Measurements from ENCODE around the gene PLEKHG3. TPM values are rescaled to one million over a fixed set of nuclear protein-coding genes. Genes with fewer than 3 reads are reported as not detected.

PLEKHG3 gene
- total and polyA plus RNA-seq, 4 experiments from 2014 or later = 10.8 to 62.6 (median 54.9) TPM

- Mint-ChIP-seq H3K4me1 (peaks cover 46 to 86% (median 62%) of the 10 kb centered on the region in 4 donors), H3K27me3 (no peaks in the 10 kb centered on the region), H3K4me3 (peak overlapping the region; percentile 90 to 95 (median 94)), H3K9me3 (peaks cover 0 to 2% (median 0%) of the 10 kb centered on the region in 8 donors), H3K36me3 (peaks cover 0 to 16% of the 10 kb centered on the region in 2 donors), H3K27ac (peak overlapping the region; percentile 86 to 98 (median 93))
- no peaks in the 10 kb centered on the region for H3K27me3 ChIP-seq (ENCODE audit: insufficient read depth, low read length)
- ChIA-PET CTCF (ENCODE audit: partially characterized antibody) (interaction anchor here (0.7 to 8.0 kb wide), 10 partner anchors 9 to 60 kb away, joined by 3 to 67 read pairs (median 5); no protein-coding TSS in a partner anchor), POLR2A (ENCODE audit: partially characterized antibody) (interaction anchor here (0.7 to 21.0 kb wide), 14 partner anchors 10 to 60 kb away, joined by 3 to 469 read pairs (median 8); no protein-coding TSS in a partner anchor)
- peak overlapping the region; percentile 80 for H3K27ac ChIP-seq (ENCODE audit: low read depth, low read length)
- peak overlapping the region; percentile 57 for H3K4me3 ChIP-seq (ENCODE audit: low read length in 2 of 2)
- no peaks in the 10 kb centered on the region for H3K9me3 ChIP-seq (ENCODE audit: control insufficient read depth in 1 of 2, low read length in 2 of 2)
- peaks cover 80% of the 10 kb centered on the region for H3K4me1 ChIP-seq (ENCODE audit: insufficient read depth, low read length)
- H3K36me3 ChIP-seq (ENCODE audit: insufficient read depth, low read length) = no peaks in the 10 kb centered on the region
- intact Hi-C loops (cut with micrococcal nuclease) = loop anchor here (2.0 kb wide), 2 partner anchors 16 to 32 kb away; no protein-coding TSS in a partner anchor
- peak in 1 of 5 donors; percentile 37 for DNase-seq
Measured at GRCh38 chr14:64704743-64705380, 638 bp downstream of the PLEKHG3 start.

- peaks cover 47 to 86% (median 63%) of the 10 kb centered on the region in 4 donors for H3K4me1 Mint-ChIP-seq
- peak overlapping the region; percentile 90 to 95 (median 94) for H3K4me3 Mint-ChIP-seq
- intact Hi-C loops (cut with micrococcal nuclease) = loop anchor here (2.0 kb wide), 2 partner anchors 17 to 33 kb away; no protein-coding TSS in a partner anchor
- H3K27me3 Mint-ChIP-seq = no peaks in the 10 kb centered on the region
- H3K36me3 Mint-ChIP-seq = peaks cover 0 to 19% of the 10 kb centered on the region in 2 donors
- Histone ChIP-seq H3K4me3 (ENCODE audit: low read length in 2 of 2) (peak overlapping the region; percentile 17 to 57), H3K27me3 (ENCODE audit: insufficient read depth, low read length) (no peaks in the 10 kb centered on the region), H3K36me3 (ENCODE audit: insufficient read depth, low read length) (no peaks in the 10 kb centered on the region), H3K4me1 (ENCODE audit: insufficient read depth, low read length) (peaks cover 80% of the 10 kb centered on the region), H3K9me3 (ENCODE audit: control insufficient read depth in 1 of 2, low read length in 2 of 2) (no peaks in the 10 kb centered on the region), H3K27ac (ENCODE audit: low read depth, low read length) (peak overlapping the region; percentile 80)
- peak overlapping the region; percentile 86 to 98 (median 93) for H3K27ac Mint-ChIP-seq
- ChIA-PET POLR2A (ENCODE audit: partially characterized antibody) (interaction anchor here (0.9 to 21.0 kb wide), 13 partner anchors 11 to 59 kb away, joined by 3 to 469 read pairs (median 7); no protein-coding TSS in a partner anchor), CTCF (ENCODE audit: partially characterized antibody) (interaction anchor here (0.6 to 8.0 kb wide), 11 partner anchors 9 to 218 kb away, joined by 3 to 67 read pairs (median 5); no protein-coding TSS in a partner anchor)
- peak in 2 of 5 donors; percentile 43 to 74 for DNase-seq
- peaks cover 0 to 2% (median 0%) of the 10 kb centered on the region in 8 donors for H3K9me3 Mint-ChIP-seq
Measured at GRCh38 chr14:64705381-64706118, 1.3 kb downstream of the PLEKHG3 start.

- Histone ChIP-seq H3K9me3 (ENCODE audit: control insufficient read depth in 1 of 2, low read length in 2 of 2) (no peaks in the 10 kb centered on the region), H3K36me3 (ENCODE audit: insufficient read depth, low read length) (no peaks in the 10 kb centered on the region), H3K4me1 (ENCODE audit: insufficient read depth, low read length) (peaks cover 81% of the 10 kb centered on the region), H3K4me3 (ENCODE audit: low read length in 2 of 2) (peak overlapping the region; percentile 17 to 57), H3K27me3 (ENCODE audit: insufficient read depth, low read length) (no peaks in the 10 kb centered on the region), H3K27ac (ENCODE audit: low read depth, low read length) (peak overlapping the region; percentile 80)
- H3K4me3 Mint-ChIP-seq = peak overlapping the region; percentile 90 to 95 (median 94)
- no peaks in the 10 kb centered on the region for H3K27me3 Mint-ChIP-seq
- POLR2A ChIA-PET (ENCODE audit: partially characterized antibody) = interaction anchor here (0.7 to 21.0 kb wide), 9 partner anchors 12 to 203 kb away, joined by 3 to 469 read pairs (median 9); no protein-coding TSS in a partner anchor
- CTCF ChIA-PET (ENCODE audit: partially characterized antibody) = interaction anchor here (0.6 to 8.0 kb wide), 9 partner anchors 14 to 218 kb away, joined by 3 to 67 read pairs (median 5); no protein-coding TSS in a partner anchor
- DNase-seq = no peak
- peaks cover 0 to 2% (median 0%) of the 10 kb centered on the region in 8 donors for H3K9me3 Mint-ChIP-seq
- H3K4me1 Mint-ChIP-seq = peaks cover 50 to 86% (median 66%) of the 10 kb centered on the region in 4 donors
- H3K27ac Mint-ChIP-seq = peak overlapping the region; percentile 86 to 98 (median 93)
- H3K36me3 Mint-ChIP-seq = peaks cover 0 to 19% of the 10 kb centered on the region in 2 donors
- intact Hi-C loops (cut with micrococcal nuclease) = no loop called here
Measured at GRCh38 chr14:64706119-64706592, 1.9 kb downstream of the PLEKHG3 start.

GRCh38 chr14:64706593-64707193 lies 2.5 kb downstream of the PLEKHG3 start:
- peaks cover 86% of the 10 kb centered on the region for H3K4me1 ChIP-seq (ENCODE audit: insufficient read depth, low read length)
- intact Hi-C loops (cut with micrococcal nuclease) = no loop called here
- peak overlapping the region; percentile 86 to 95 (median 93) for H3K27ac Mint-ChIP-seq
- peaks cover 0 to 19% of the 10 kb centered on the region in 2 donors for H3K36me3 Mint-ChIP-seq
- ChIA-PET CTCF (ENCODE audit: partially characterized antibody) (interaction anchor here (1.7 to 8.0 kb wide), 3 partner anchors 18 to 53 kb away, joined by 4 to 67 read pairs (median 17); no protein-coding TSS in a partner anchor), POLR2A (ENCODE audit: partially characterized antibody) (interaction anchor here (0.7 to 21.0 kb wide), 9 partner anchors 12 to 204 kb away, joined by 3 to 469 read pairs (median 7); no protein-coding TSS in a partner anchor)
- H3K4me3 Mint-ChIP-seq = peak overlapping the region; percentile 90 to 95 (median 94)
- no peaks in the 10 kb centered on the region for H3K27me3 ChIP-seq (ENCODE audit: insufficient read depth, low read length)
- no peaks in the 10 kb centered on the region for H3K9me3 ChIP-seq (ENCODE audit: control insufficient read depth in 1 of 2, low read length in 2 of 2)
- peak overlapping the region; percentile 80 for H3K27ac ChIP-seq (ENCODE audit: low read depth, low read length)
- H3K4me1 Mint-ChIP-seq = peaks cover 50 to 88% (median 69%) of the 10 kb centered on the region in 4 donors
- H3K9me3 Mint-ChIP-seq = peaks cover 0 to 2% (median 0%) of the 10 kb centered on the region in 8 donors
- DNase-seq = no peak
- H3K4me3 ChIP-seq (ENCODE audit: low read length in 2 of 2) = no peak overlapping the region
- H3K36me3 ChIP-seq (ENCODE audit: insufficient read depth, low read length) = no peaks in the 10 kb centered on the region
- no peaks in the 10 kb centered on the region for H3K27me3 Mint-ChIP-seq

GRCh38 chr14:64707661-64708060 lies 3.4 kb downstream of the PLEKHG3 start:
- H3K9me3 Mint-ChIP-seq = peaks cover 0 to 4% (median under 1%) of the 10 kb centered on the region in 8 donors
- peak overlapping the region; percentile 80 for H3K27ac ChIP-seq (ENCODE audit: low read depth, low read length)
- no peak overlapping the region for H3K4me3 ChIP-seq (ENCODE audit: low read length in 2 of 2)
- H3K27me3 Mint-ChIP-seq = no peaks in the 10 kb centered on the region
- no peaks in the 10 kb centered on the region for H3K36me3 ChIP-seq (ENCODE audit: insufficient read depth, low read length)
- peak overlapping the region; percentile 78 to 95 (median 87) for H3K27ac Mint-ChIP-seq
- peaks cover 91% of the 10 kb centered on the region for H3K4me1 ChIP-seq (ENCODE audit: insufficient read depth, low read length)
- ChIA-PET CTCF (ENCODE audit: partially characterized antibody) (interaction anchor here (0.7 to 8.0 kb wide), 7 partner anchors 9 to 54 kb away, joined by 3 to 67 read pairs (median 5); no protein-coding TSS in a partner anchor), POLR2A (ENCODE audit: partially characterized antibody) (interaction anchor here (0.8 to 21.0 kb wide), 9 partner anchors 13 to 51 kb away, joined by 3 to 469 read pairs (median 7); no protein-coding TSS in a partner anchor)
- no peaks in the 10 kb centered on the region for H3K27me3 ChIP-seq (ENCODE audit: insufficient read depth, low read length)
- H3K4me3 Mint-ChIP-seq = peak overlapping the region; percentile 65 to 89 (median 76)
- DNase-seq = peak in 4 of 5 donors; percentile 37 to 83 (median 43)
- peaks cover 53 to 88% (median 73%) of the 10 kb centered on the region in 4 donors for H3K4me1 Mint-ChIP-seq
- intact Hi-C loops (cut with micrococcal nuclease) = loop anchor here (1.0 kb wide), 2 partner anchors 16 to 49 kb away; no protein-coding TSS in a partner anchor
- H3K36me3 Mint-ChIP-seq = peaks cover 3 to 22% of the 10 kb centered on the region in 2 donors
- H3K9me3 ChIP-seq (ENCODE audit: control insufficient read depth in 1 of 2, low read length in 2 of 2) = no peaks in the 10 kb centered on the region

Data from CD4-positive, alpha-beta memory T cell (primary cell).